ENCODE data around the gene RBBP7. TPM values are rescaled to one million over a fixed set of nuclear protein-coding genes. Genes with fewer than 3 reads are reported as not detected.

RBBP7 gene
- total and polyA plus RNA-seq, 2 of the 8 experiments (the other 6 are each of a cell fraction or from before 2014, with no cell fraction given) = 107 to 138 TPM

DNA sequence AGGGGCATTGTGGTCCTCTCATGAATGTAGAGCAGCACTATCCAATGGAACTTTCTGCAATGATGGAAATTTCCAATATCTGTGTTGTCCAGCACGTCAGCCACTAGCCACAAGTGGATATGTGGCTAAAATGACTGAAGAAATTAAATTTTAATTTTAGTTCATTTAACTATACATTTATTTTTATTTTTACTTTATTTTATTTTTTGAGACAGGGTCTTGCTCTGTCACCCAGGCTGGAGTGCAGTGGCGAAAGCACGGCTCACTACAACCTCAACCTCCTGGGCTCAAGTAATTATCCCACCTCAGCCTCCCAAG is 13.3 kb upstream of the RBBP7 start (continued):
- TF ChIP-seq CHD7 (IDR thresholded peaks at IDR 0.05; ENCODE audit: insufficient replicate concordance, low read length) (no peak), CREB1 (IDR thresholded peaks at IDR 0.05) (no peak), KDM4A (IDR thresholded peaks at IDR 0.05; ENCODE audit: low read depth, low read length, severe bottlenecking) (no peak), SAP30 (IDR thresholded peaks at IDR 0.05; ENCODE audit: insufficient read depth, insufficient replicate concordance, low read length) (no peak), RNF2 (IDR thresholded peaks at IDR 0.05; ENCODE audit: borderline replicate concordance, low read depth, low read length, missing control alignments, poor library complexity, severe bottlenecking) (no peak), ASH2L (IDR thresholded peaks at IDR 0.05; ENCODE audit: low read length) (no peak), SUZ12 (IDR thresholded peaks at IDR 0.05; ENCODE audit: low read length) (no peak)

Measured in H1 (cell line).